Measurements from ENCODE around the gene APOBEC3C. TPM values are rescaled to one million over a fixed set of nuclear protein-coding genes. Genes with fewer than 3 reads are reported as not detected.
"Not testable (repeated sequence)": the region's sequence is repeated elsewhere in the genome, so short reads cannot be mapped to it uniquely, and the experiment has no call there.

APOBEC3C gene
- total RNA-seq, 2 experiments from 2014 or later = 138 to 147 TPM

GRCh38 chr22:38972558-38972957 lies 41.5 kb upstream of the APOBEC3C start:
- DNase-seq (no peak), ATAC-seq (no peak)
- no peaks in the 10 kb centered on the region for H3K9me3 Mint-ChIP-seq (ENCODE audit: insufficient read depth)
- CTCF ChIA-PET = interaction anchor here (1.2 to 5.5 kb wide), 5 partner anchors 18 to 146 kb away, joined by 3 to 52 read pairs (median 9); partner anchors contain the start of gene CBX6
- peaks cover 24% of the 10 kb centered on the region for H3K27me3 Mint-ChIP-seq (ENCODE audit: low read depth)
- H3K27ac Mint-ChIP-seq = no peak overlapping the region
- POLR2A ChIA-PET = no interaction called here
- H3K36me3 Mint-ChIP-seq (ENCODE audit: low read depth) = peaks cover 2% of the 10 kb centered on the region
- H3K4me1 Mint-ChIP-seq (ENCODE audit: low read depth) = peaks cover 10% of the 10 kb centered on the region
- no peak overlapping the region for H3K4me3 Mint-ChIP-seq

GRCh38 chr22:38973289-38974169 lies 40.5 kb upstream of the APOBEC3C start:
- Mint-ChIP-seq H3K27ac (no peak overlapping the region), H3K4me3 (no peak overlapping the region), H3K4me1 (ENCODE audit: low read depth) (peaks cover 7% of the 10 kb centered on the region), H3K36me3 (ENCODE audit: low read depth) (peaks cover 2% of the 10 kb centered on the region), H3K9me3 (ENCODE audit: insufficient read depth) (no peaks in the 10 kb centered on the region), H3K27me3 (ENCODE audit: low read depth) (peaks cover 28% of the 10 kb centered on the region)
- ATAC-seq (peak; percentile 71), DNase-seq (peak; percentile 70)
- ChIA-PET CTCF (interaction anchor here (0.7 to 5.5 kb wide), 18 partner anchors 9 to 205 kb away, joined by 3 to 52 read pairs (median 4); partner anchors contain the start of genes APOBEC3B and CBX6), POLR2A (interaction anchor here (0.6 to 0.7 kb wide), 2 partner anchors 22 to 68 kb away, joined by 3 read pairs; no protein-coding TSS in a partner anchor)

GRCh38 chr22:38974170-38974825 lies 39.8 kb upstream of the APOBEC3C start:
- H3K27me3 Mint-ChIP-seq (ENCODE audit: low read depth) = peaks cover 28% of the 10 kb centered on the region
- CTCF ChIA-PET = interaction anchor here (0.7 to 5.5 kb wide), 15 partner anchors 8 to 205 kb away, joined by 3 to 52 read pairs (median 5); partner anchors contain the start of genes APOBEC3B and CBX6
- H3K9me3 Mint-ChIP-seq (ENCODE audit: insufficient read depth) = no peaks in the 10 kb centered on the region
- DNase-seq (no peak), ATAC-seq (no peak)
- POLR2A ChIA-PET = interaction anchor here (0.6 kb wide), 1 partner anchor 67 kb away, joined by 3 read pairs; no protein-coding TSS in a partner anchor
- H3K27ac Mint-ChIP-seq = no peak overlapping the region
- no peak overlapping the region for H3K4me3 Mint-ChIP-seq
- H3K36me3 Mint-ChIP-seq (ENCODE audit: low read depth) = peaks cover 2% of the 10 kb centered on the region
- H3K4me1 Mint-ChIP-seq (ENCODE audit: low read depth) = peaks cover 7% of the 10 kb centered on the region

- Mint-ChIP-seq H3K4me3 (no peak overlapping the region), H3K36me3 (ENCODE audit: low read depth) (peaks cover 2% of the 10 kb centered on the region), H3K27me3 (ENCODE audit: low read depth) (peaks cover 25% of the 10 kb centered on the region), H3K4me1 (ENCODE audit: low read depth) (peaks cover 7% of the 10 kb centered on the region), H3K9me3 (ENCODE audit: insufficient read depth) (no peaks in the 10 kb centered on the region), H3K27ac (no peak overlapping the region)
- POLR2A ChIA-PET = no interaction called here
- CTCF ChIA-PET = interaction anchor here (2.0 to 5.5 kb wide), 4 partner anchors 9 to 206 kb away, joined by 5 to 52 read pairs (median 34); partner anchors contain the start of gene CBX6
- DNase-seq (no peak), ATAC-seq (no peak)
Measured at GRCh38 chr22:38974826-38975175, 39.3 kb upstream of the APOBEC3C start.

GRCh38 chr22:38977289-38977688 lies 36.8 kb upstream of the APOBEC3C start:
- H3K4me1 Mint-ChIP-seq (ENCODE audit: low read depth) = peaks cover 20% of the 10 kb centered on the region
- peaks cover 11% of the 10 kb centered on the region for H3K27me3 Mint-ChIP-seq (ENCODE audit: low read depth)
- H3K27ac Mint-ChIP-seq; H3K9me3 Mint-ChIP-seq (ENCODE audit: insufficient read depth); CTCF ChIA-PET; ATAC-seq; DNase-seq; POLR2A ChIA-PET; H3K4me3 Mint-ChIP-seq; H3K36me3 Mint-ChIP-seq (ENCODE audit: low read depth): not testable (repeated sequence)

GRCh38 chr22:38980587-38980986 lies 33.5 kb upstream of the APOBEC3C start:
- not testable (repeated sequence) for H3K4me3 Mint-ChIP-seq

GRCh38 chr22:38981005-38981991 lies 32.8 kb upstream of the APOBEC3C start:
- peaks cover 6% of the 10 kb centered on the region for H3K27me3 Mint-ChIP-seq (ENCODE audit: low read depth)
- peak; percentile 5 for ATAC-seq

More at GRCh38 chr22:38980587-38980986, 33.5 kb upstream of the APOBEC3C start:
- H3K27ac Mint-ChIP-seq; ATAC-seq; H3K9me3 Mint-ChIP-seq (ENCODE audit: insufficient read depth); DNase-seq; H3K27me3 Mint-ChIP-seq (ENCODE audit: low read depth): not testable (repeated sequence)
- ChIA-PET POLR2A (interaction anchor here (1.3 kb wide), 1 partner anchor 14 kb away, joined by 3 read pairs; no protein-coding TSS in a partner anchor), CTCF (interaction anchor here (1.5 to 6.1 kb wide), 4 partner anchors 9 to 110 kb away, joined by 3 to 35 read pairs (median 11); partner anchors contain the start of gene CBX6)
- H3K4me1 Mint-ChIP-seq (ENCODE audit: low read depth) = peaks cover 40% of the 10 kb centered on the region
- H3K36me3 Mint-ChIP-seq (ENCODE audit: low read depth) = peaks cover 17% of the 10 kb centered on the region

GRCh38 chr22:38981992-38982927 lies 31.8 kb upstream of the APOBEC3C start, which contains the start of gene APOBEC3B:
APOBEC3B (plus strand) TSS chr22:38982347; CDS start chr22:38982454, 107 bp downstream.
- peaks cover 52% of the 10 kb centered on the region for H3K4me1 Mint-ChIP-seq (ENCODE audit: low read depth)
- ChIA-PET POLR2A (interaction anchor here (1.4 kb wide), 1 partner anchor 336 kb away, joined by 4 read pairs; no protein-coding TSS in a partner anchor), CTCF (interaction anchor here (0.7 to 6.1 kb wide), 5 partner anchors 9 to 112 kb away, joined by 3 to 35 read pairs (median 5); partner anchors contain the start of genes APOBEC3C and CBX6)
- DNase-seq = peak; percentile 86
- ATAC-seq = peak; percentile 75
- H3K27ac Mint-ChIP-seq = peak within 1 kb of the TSS; percentile 95
- H3K27me3 Mint-ChIP-seq (ENCODE audit: low read depth) = peaks cover 6% of the 10 kb centered on the region
- peak within 1 kb of the TSS; percentile 75 for H3K4me3 Mint-ChIP-seq
- H3K9me3 Mint-ChIP-seq (ENCODE audit: insufficient read depth) = no peaks in the 10 kb centered on the region
- H3K36me3 Mint-ChIP-seq (ENCODE audit: low read depth) = peaks cover 16% of the 10 kb centered on the region

More at GRCh38 chr22:38981005-38981991, 32.8 kb upstream of the APOBEC3C start:
- ChIA-PET POLR2A (interaction anchor here (1.3 kb wide), 1 partner anchor 14 kb away, joined by 3 read pairs; no protein-coding TSS in a partner anchor), CTCF (interaction anchor here (0.7 to 6.1 kb wide), 7 partner anchors 8 to 111 kb away, joined by 3 to 35 read pairs (median 5); partner anchors contain the start of genes APOBEC3C and CBX6)
- Mint-ChIP-seq H3K4me1 (ENCODE audit: low read depth) (peaks cover 46% of the 10 kb centered on the region), H3K4me3 (peak overlapping the region; percentile 75), H3K36me3 (ENCODE audit: low read depth) (peaks cover 16% of the 10 kb centered on the region), H3K9me3 (ENCODE audit: insufficient read depth) (no peaks in the 10 kb centered on the region), H3K27ac (peak overlapping the region; percentile 95)
- no peak for DNase-seq

- no peak overlapping the region for H3K4me3 Mint-ChIP-seq
- peak overlapping the region; percentile 4 for H3K27ac Mint-ChIP-seq
- DNase-seq = no peak
- peaks cover 66% of the 10 kb centered on the region for H3K4me1 Mint-ChIP-seq (ENCODE audit: low read depth)
- no peak for ATAC-seq
- H3K9me3 Mint-ChIP-seq (ENCODE audit: insufficient read depth) = no peaks in the 10 kb centered on the region
- H3K36me3 Mint-ChIP-seq (ENCODE audit: low read depth) = peaks cover 16% of the 10 kb centered on the region
- CTCF ChIA-PET = interaction anchor here (1.0 to 6.1 kb wide), 3 partner anchors 10 to 334 kb away, joined by 4 to 35 read pairs (median 24); partner anchors contain the start of gene CBX6
- H3K27me3 Mint-ChIP-seq (ENCODE audit: low read depth) = peaks cover under 1% of the 10 kb centered on the region
- POLR2A ChIA-PET = no interaction called here
Measured at GRCh38 chr22:38984224-38984623, 29.8 kb upstream of the APOBEC3C start.
